ENCODE results near the gene INTS11. TPM values are rescaled to one million over a fixed set of nuclear protein-coding genes. Genes with fewer than 3 reads are reported as not detected.

Gene INTS11
- total RNA-seq, 3 donors from 2014 or later (not counting 1 experiment from before 2014, with no cell fraction given): 150 to 189 (median 181) TPM

GRCh38 chr1:1293263-1294249 lies 30.9 kb downstream of the INTS11 start:
- no peak overlapping the region for H3K27ac Mint-ChIP-seq
- no peak overlapping the region for H3K4me3 ChIP-seq (ENCODE audit: low read length)
- no peak for DNase-seq
- H3K4me1 ChIP-seq (ENCODE audit: control insufficient read depth, insufficient read depth, low read length): peaks cover 4% of the 10 kb centered on the region
- H3K27me3 Mint-ChIP-seq (ENCODE audit: low read depth in 2 of 2): peaks cover 0 to 3% of the 10 kb centered on the region in 2 donors
- H3K4me1 Mint-ChIP-seq: peaks cover 0 to 9% of the 10 kb centered on the region in 2 donors
- H3K36me3 ChIP-seq (ENCODE audit: control insufficient read depth, insufficient read depth, low read length): no peaks in the 10 kb centered on the region
- H3K27ac ChIP-seq (ENCODE audit: low read length): no peak overlapping the region
- H3K9me3 ChIP-seq (ENCODE audit: control insufficient read depth, insufficient read depth, low read length): no peaks in the 10 kb centered on the region
- intact Hi-C loops (cut with micrococcal nuclease): loop anchor here (5.0 kb wide), 1 partner anchor 311 kb away; the partner anchor contains the start of gene PERM1
- H3K9me3 Mint-ChIP-seq: no peaks in the 10 kb centered on the region
- no peaks in the 10 kb centered on the region for H3K36me3 Mint-ChIP-seq
- WGBS (ENCODE audit: insufficient coverage): 94% methylated on average over 94 of the region's 94 CpGs
- no peaks in the 10 kb centered on the region for H3K27me3 ChIP-seq (ENCODE audit: control insufficient read depth, insufficient read depth, low read length)
- TF ChIP-seq, protein P1, sequence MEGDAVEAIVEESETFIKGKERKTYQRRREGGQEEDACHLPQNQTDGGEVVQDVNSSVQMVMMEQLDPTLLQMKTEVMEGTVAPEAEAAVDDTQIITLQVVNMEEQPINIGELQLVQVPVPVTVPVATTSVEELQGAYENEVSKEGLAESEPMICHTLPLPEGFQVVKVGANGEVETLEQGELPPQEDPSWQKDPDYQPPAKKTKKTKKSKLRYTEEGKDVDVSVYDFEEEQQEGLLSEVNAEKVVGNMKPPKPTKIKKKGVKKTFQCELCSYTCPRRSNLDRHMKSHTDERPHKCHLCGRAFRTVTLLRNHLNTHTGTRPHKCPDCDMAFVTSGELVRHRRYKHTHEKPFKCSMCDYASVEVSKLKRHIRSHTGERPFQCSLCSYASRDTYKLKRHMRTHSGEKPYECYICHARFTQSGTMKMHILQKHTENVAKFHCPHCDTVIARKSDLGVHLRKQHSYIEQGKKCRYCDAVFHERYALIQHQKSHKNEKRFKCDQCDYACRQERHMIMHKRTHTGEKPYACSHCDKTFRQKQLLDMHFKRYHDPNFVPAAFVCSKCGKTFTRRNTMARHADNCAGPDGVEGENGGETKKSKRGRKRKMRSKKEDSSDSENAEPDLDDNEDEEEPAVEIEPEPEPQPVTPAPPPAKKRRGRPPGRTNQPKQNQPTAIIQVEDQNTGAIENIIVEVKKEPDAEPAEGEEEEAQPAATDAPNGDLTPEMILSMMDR (IDR thresholded peaks at IDR 0.05): no peak
- H3K4me3 Mint-ChIP-seq: no peak overlapping the region
- ATAC-seq: no peak

DNA sequence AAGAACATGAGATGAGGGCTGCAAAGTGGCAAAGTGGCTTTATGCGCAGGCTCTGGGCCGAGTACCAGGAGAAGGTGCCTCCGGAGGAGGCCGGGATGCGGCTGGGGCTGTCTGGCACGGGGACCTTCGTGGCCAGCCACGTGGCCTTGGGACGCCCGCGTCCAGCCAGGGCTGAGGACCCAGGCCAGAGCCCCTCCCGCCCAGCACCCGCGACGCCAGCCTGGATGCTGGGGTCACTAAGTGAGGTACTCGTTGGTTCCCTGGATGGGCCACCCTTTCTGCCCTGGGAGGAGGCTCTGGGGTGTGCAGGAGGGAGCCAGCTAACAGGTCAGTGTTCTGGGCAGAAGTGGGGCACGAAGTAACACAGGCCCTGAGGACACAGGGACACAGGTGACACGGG lies 31.6 kb downstream of the INTS11 start:
- no peak for DNase-seq
- H3K4me3 Mint-ChIP-seq: no peak overlapping the region
- no peak overlapping the region for H3K27ac Mint-ChIP-seq
- H3K9me3 ChIP-seq (ENCODE audit: control insufficient read depth, insufficient read depth, low read length): no peaks in the 10 kb centered on the region
- no peak overlapping the region for H3K27ac ChIP-seq (ENCODE audit: low read length)
- no peak for ATAC-seq
- TF ChIP-seq, protein P1 (IDR thresholded peaks at IDR 0.05): no peak
- 96% methylated on average over 18 of the region's 18 CpGs for WGBS (ENCODE audit: insufficient coverage)
- H3K4me1 ChIP-seq (ENCODE audit: control insufficient read depth, insufficient read depth, low read length): peaks cover 1% of the 10 kb centered on the region
- peaks cover 0 to 3% of the 10 kb centered on the region in 2 donors for H3K27me3 Mint-ChIP-seq (ENCODE audit: low read depth in 2 of 2)
- peaks cover 0 to 5% of the 10 kb centered on the region in 2 donors for H3K4me1 Mint-ChIP-seq
- H3K36me3 ChIP-seq (ENCODE audit: control insufficient read depth, insufficient read depth, low read length): no peaks in the 10 kb centered on the region
- intact Hi-C loops (cut with micrococcal nuclease): loop anchor here (5.0 kb wide), 1 partner anchor 311 kb away; the partner anchor contains the start of gene PERM1
- no peaks in the 10 kb centered on the region for H3K9me3 Mint-ChIP-seq
- H3K36me3 Mint-ChIP-seq: no peaks in the 10 kb centered on the region
- no peaks in the 10 kb centered on the region for H3K27me3 ChIP-seq (ENCODE audit: control insufficient read depth, insufficient read depth, low read length)
- no peak overlapping the region for H3K4me3 ChIP-seq (ENCODE audit: low read length)

GRCh38 chr1:1292442-1292779 lies 32.0 kb downstream of the INTS11 start:
- Mint-ChIP-seq H3K27me3 (ENCODE audit: low read depth in 2 of 2) (peaks cover 0 to 3% of the 10 kb centered on the region in 2 donors), H3K4me3 (no peak overlapping the region), H3K4me1 (peaks cover 0 to 5% of the 10 kb centered on the region in 2 donors), H3K9me3 (no peaks in the 10 kb centered on the region), H3K36me3 (no peaks in the 10 kb centered on the region), H3K27ac (no peak overlapping the region)
- Histone ChIP-seq H3K27ac (ENCODE audit: low read length) (no peak overlapping the region), H3K36me3 (ENCODE audit: control insufficient read depth, insufficient read depth, low read length) (no peaks in the 10 kb centered on the region), H3K27me3 (ENCODE audit: control insufficient read depth, insufficient read depth, low read length) (no peaks in the 10 kb centered on the region), H3K4me1 (ENCODE audit: control insufficient read depth, insufficient read depth, low read length) (no peaks in the 10 kb centered on the region), H3K4me3 (ENCODE audit: low read length) (no peak overlapping the region), H3K9me3 (ENCODE audit: control insufficient read depth, insufficient read depth, low read length) (no peaks in the 10 kb centered on the region)
- DNase-seq (no peak), ATAC-seq (no peak)
- 93% methylated on average over 9 of the region's 9 CpGs for WGBS (ENCODE audit: insufficient coverage)
- TF ChIP-seq, protein P1 (IDR thresholded peaks at IDR 0.05): no peak
- intact Hi-C loops (cut with micrococcal nuclease): loop anchor here (5.0 kb wide), 1 partner anchor 310 kb away; the partner anchor contains the start of gene PERM1
